ENCODE results near the gene GAPDHS. TPM values are rescaled to one million over a fixed set of nuclear protein-coding genes. Genes with fewer than 3 reads are reported as not detected.

The GAPDHS gene
- total RNA-seq, 2 donors from 2014 or later, result not detected

DNA sequence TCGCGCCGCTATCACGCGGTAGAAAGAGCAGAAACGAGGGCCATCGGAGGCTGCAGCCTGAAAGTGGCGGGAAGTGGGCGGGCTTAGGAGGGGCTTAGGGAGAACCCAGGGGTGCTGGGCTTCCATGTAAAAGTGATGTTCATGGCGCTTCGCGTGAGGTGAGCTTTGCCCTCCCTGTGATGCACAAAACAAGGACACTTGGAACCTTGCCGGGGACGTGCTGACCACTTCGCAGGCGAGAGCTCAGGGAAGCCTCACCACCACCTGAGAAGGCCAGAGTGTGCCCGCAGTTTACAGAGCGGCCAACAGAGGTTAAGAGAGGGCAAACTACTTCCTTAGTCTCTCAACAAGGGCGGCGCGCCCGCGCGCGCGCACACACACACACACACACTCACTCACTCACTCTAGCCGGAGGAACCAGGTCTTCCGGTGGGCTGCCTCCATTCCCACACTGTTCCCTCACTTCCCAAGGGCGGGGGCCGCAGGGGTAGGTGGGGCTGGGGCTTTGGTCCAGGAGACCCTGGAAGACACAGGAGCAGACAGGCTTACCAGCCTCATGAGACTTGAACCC lies 651 bp downstream of the GAPDHS start:
- Histone ChIP-seq H3K27me3 (peaks cover 0 to 3% of the 10 kb centered on the region in 2 donors), H3K36me3 (no peaks in the 10 kb centered on the region), H3K9me3 (no peaks in the 10 kb centered on the region), H3K4me1 (peaks cover 0 to 8% of the 10 kb centered on the region in 2 donors), H3K4me3 (no peak overlapping the region), H3K27ac (no peak overlapping the region)
- TF ChIP-seq, protein P1, sequence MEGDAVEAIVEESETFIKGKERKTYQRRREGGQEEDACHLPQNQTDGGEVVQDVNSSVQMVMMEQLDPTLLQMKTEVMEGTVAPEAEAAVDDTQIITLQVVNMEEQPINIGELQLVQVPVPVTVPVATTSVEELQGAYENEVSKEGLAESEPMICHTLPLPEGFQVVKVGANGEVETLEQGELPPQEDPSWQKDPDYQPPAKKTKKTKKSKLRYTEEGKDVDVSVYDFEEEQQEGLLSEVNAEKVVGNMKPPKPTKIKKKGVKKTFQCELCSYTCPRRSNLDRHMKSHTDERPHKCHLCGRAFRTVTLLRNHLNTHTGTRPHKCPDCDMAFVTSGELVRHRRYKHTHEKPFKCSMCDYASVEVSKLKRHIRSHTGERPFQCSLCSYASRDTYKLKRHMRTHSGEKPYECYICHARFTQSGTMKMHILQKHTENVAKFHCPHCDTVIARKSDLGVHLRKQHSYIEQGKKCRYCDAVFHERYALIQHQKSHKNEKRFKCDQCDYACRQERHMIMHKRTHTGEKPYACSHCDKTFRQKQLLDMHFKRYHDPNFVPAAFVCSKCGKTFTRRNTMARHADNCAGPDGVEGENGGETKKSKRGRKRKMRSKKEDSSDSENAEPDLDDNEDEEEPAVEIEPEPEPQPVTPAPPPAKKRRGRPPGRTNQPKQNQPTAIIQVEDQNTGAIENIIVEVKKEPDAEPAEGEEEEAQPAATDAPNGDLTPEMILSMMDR (IDR thresholded peaks at IDR 0.05), result no peak
- no peak for DNase-seq (ENCODE audit: low spot score)

DNA sequence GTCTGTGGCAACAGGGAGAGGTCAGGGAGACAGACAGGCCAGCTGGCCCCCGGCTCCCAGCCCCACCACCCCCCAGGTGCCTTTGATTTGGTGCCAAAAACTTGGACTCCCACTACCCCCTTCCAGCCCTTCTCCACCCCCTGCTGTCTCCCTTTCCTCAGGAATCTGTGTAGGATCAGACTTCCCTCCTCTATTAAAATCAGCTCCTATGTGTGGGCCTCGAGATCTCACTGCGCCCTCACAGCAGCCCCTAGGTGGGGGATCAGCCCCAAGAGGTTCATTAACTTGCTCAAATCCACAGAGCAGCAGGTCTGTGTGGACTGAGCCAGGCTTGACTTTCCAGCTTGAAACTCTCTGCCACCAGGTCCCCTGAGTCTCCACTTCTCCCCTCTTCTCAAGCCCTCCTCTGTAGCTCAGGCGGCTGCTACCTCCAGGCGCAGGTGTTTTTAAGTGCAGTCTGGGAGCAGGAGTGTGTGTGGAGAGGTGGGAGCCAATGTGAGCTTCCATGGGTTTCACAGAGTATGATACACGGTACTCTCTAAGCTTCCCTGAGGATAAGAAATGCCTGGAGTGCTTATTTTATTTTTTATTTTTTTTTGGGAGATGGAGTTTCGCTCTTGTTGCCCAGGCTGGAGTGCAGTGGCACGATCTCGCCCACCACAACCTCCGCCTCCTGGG lies 1.7 kb downstream of the GAPDHS start:
- Histone ChIP-seq H3K9me3 (no peaks in the 10 kb centered on the region), H3K4me1 (peaks cover 0 to 8% of the 10 kb centered on the region in 2 donors), H3K4me3 (no peak overlapping the region), H3K36me3 (no peaks in the 10 kb centered on the region), H3K27ac (no peak overlapping the region), H3K27me3 (no peaks in the 10 kb centered on the region)
- TF ChIP-seq, protein P1 (IDR thresholded peaks at IDR 0.05), result no peak
- DNase-seq (ENCODE audit: low spot score), result no peak

DNA sequence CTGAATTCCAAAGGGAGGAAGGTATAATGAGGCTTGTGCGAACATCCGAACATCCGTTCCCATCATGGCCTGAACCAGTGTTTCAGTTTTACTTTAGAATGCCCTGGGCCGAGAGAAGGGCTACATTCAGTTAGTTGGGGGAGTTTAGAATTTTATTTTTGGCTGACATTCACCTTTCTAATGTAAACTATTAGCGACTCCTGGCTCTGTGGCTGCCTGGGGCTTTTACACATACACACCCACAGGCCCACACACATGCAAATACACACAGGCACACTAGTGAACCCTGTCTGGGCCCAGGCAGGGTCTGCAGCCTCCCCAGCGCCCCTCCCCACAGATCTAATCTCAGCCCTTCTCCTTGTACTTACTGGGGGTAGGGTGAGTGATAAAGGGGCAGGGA lies 6.1 kb downstream of the GAPDHS start:
- Histone ChIP-seq H3K9me3 (no peaks in the 10 kb centered on the region), H3K27ac (no peak overlapping the region), H3K27me3 (no peaks in the 10 kb centered on the region), H3K4me3 (no peak overlapping the region), H3K36me3 (no peaks in the 10 kb centered on the region), H3K4me1 (peaks cover 0 to 2% of the 10 kb centered on the region in 2 donors)
- TF ChIP-seq, protein P1 (IDR thresholded peaks at IDR 0.05), result no peak
- no peak for DNase-seq (ENCODE audit: low spot score)

DNA sequence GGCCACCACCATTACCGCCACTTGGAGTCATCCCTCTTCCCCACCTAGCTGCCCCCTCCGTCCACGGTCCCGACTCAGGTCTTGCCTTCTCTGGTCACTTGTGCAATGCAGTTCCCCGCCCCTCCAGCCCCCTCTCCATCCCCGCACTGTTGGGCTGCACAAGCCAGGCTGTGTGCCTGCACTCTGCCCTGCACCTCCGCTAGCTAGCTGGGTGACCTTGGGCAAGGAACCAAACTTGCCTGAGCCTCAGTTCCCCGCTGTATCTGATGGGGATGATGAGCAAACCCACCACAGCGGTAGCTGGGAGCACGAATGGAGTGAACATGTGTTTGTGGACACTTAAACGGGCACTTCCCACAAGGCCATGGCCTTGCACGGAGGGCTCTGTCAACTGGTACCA lies 6.6 kb downstream of the GAPDHS start:
- DNase-seq (ENCODE audit: low spot score), result no peak
- no peak overlapping the region for H3K27ac ChIP-seq
- H3K4me3 ChIP-seq, result no peak overlapping the region
- TF ChIP-seq, protein P1 (IDR thresholded peaks at IDR 0.05), result no peak
- no peaks in the 10 kb centered on the region for H3K27me3 ChIP-seq
- H3K4me1 ChIP-seq, result peaks cover 0 to 7% of the 10 kb centered on the region in 2 donors
- no peaks in the 10 kb centered on the region for H3K36me3 ChIP-seq
- H3K9me3 ChIP-seq, result no peaks in the 10 kb centered on the region

DNA sequence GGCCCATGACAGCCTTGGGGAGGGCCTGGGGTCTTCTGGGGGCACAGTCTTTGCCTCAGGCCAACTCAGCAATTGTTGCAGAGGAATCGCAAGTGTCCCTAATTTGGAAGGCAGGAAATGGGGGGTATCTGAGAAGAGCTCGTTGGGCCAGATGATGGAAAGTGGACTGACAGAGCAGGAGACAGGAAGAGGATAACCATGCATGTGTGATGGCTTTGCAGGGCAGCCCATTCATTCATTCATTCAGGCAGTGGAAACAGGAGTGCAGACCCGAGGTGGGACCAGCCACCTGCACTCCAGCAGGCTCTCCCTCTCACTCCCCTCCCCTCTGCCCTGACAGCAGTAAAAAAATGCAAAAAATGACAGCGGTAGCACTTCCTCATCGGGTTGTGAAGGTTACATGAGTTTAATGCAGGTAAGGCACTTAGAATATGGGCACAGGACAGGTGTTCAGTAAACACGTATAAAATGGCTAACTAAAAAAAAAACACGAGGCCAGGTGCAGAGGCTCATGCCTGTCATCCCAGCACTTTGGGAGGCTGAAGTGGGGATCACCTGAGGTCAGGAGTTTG lies 7.2 kb downstream of the GAPDHS start:
- DNase-seq (ENCODE audit: low spot score), result no peak
- Histone ChIP-seq H3K27ac (no peak overlapping the region), H3K36me3 (no peaks in the 10 kb centered on the region), H3K4me1 (peaks cover 0 to 8% of the 10 kb centered on the region in 2 donors), H3K27me3 (no peaks in the 10 kb centered on the region), H3K4me3 (no peak overlapping the region), H3K9me3 (no peaks in the 10 kb centered on the region)
- TF ChIP-seq, protein P1 (IDR thresholded peaks at IDR 0.05), result no peak
